K562 (cell line): Measurements from ENCODE around the gene ELP5. TPM values are rescaled to one million over a fixed set of nuclear protein-coding genes. Genes with fewer than 3 reads are reported as not detected.

Experiments used
- ATAC-seq: fragments of 200-7000 bp; cut with Tn5 transposase; 3 replicates; pipeline ENCODE4 v1.9.1; 2020; ENCODE audit warnings: moderate library complexity
- BruUV-seq: library from RNA; stranded (reverse); fragments of 400-500 nt; replicated peaks from 2 replicates; lab custom pipeline; 2021; lab: Mats Ljungman, UMichigan
- CTCF ChIA-PET: fragments of 300-600 bp; formaldehyde crosslinking; extraction: SDS; loops from one replicate; lab custom pipeline; 2021; ENCODE audit warnings: low intra/inter-chr PET ratio; lab: Yijun Ruan, JAX
- POLR2A ChIA-PET: fragments of 300-600, 350-650 bp; sonication (Branson Sonifier 250); formaldehyde crosslinking; extraction: SDS; loops from one replicate; lab custom pipeline; 2021; ENCODE audit warnings: antibody characterized with exemption, inconsistent platforms; lab: Yijun Ruan, JAX
- DNase-seq, 4 experiments: peaks; one replicate each; pipeline versions ENCODE4 v3.0.0 to v3.0.0-alpha.2; 2011 to 2018; ENCODE audit warnings: low spot score in 3 of 4, mixed read lengths in 3 of 4; ENCODE audit errors: extremely low read depth in 1 of 4
- FAIRE-seq: peaks from 2 replicates; lab custom pipeline; 2011; peaks lifted over from hg19 to GRCh38; lab: Jason Lieb, UNC
- H2AFZ ChIP-seq: 2 replicates; pipeline ENCODE4 v1.6.0; 2011; ENCODE audit warnings: low read depth, low read length, control low read depth, inconsistent platforms
- H3K27ac ChIP-seq: fragments of 200-600 bp; 3 replicates; pipeline ENCODE4 v1.8.0; 2011; ENCODE audit warnings: low read depth, mild to moderate bottlenecking, control low read depth, inconsistent platforms, low read length, moderate library complexity, mixed read lengths; ENCODE audit errors: extremely low read depth
- H3K27me3 ChIP-seq, 2 experiments: fragments of 300-600 bp in 1 of 2; 2 replicates in 1 of 2; 3 replicates in 1 of 2; pipeline versions ENCODE4 v1.6.0 to v1.8.0; 2011; ENCODE audit warnings: inconsistent platforms in 2 of 2, low read length in 2 of 2, mild to moderate bottlenecking in 1 of 2, mixed read lengths in 1 of 2, moderate library complexity in 1 of 2; ENCODE audit not compliant: control insufficient read depth in 2 of 2, insufficient read depth in 2 of 2
- H3K36me3 ChIP-seq: fragments of 300-600 bp; 3 replicates; pipeline ENCODE4 v1.8.0; 2011; ENCODE audit warnings: mild to moderate bottlenecking, low read length, inconsistent platforms; ENCODE audit not compliant: control insufficient read depth, insufficient read depth
- H3K4me1 ChIP-seq, 2 experiments: fragments of 200-600 bp in 1 of 2; replicated peaks in 1 of 2; 2 replicates in 1 of 2; 3 replicates in 1 of 2; pipeline versions ENCODE4 v1.5.1 to v1.8.0; 2011; ENCODE audit warnings: inconsistent platforms in 2 of 2, low read length in 2 of 2, mild to moderate bottlenecking in 1 of 2, mixed read lengths in 1 of 2, moderate library complexity in 1 of 2; ENCODE audit not compliant: control insufficient read depth in 2 of 2, insufficient read depth in 2 of 2
- H3K4me2 ChIP-seq: 2 replicates; pipeline ENCODE4 v1.6.1; 2011; ENCODE audit warnings: low read length, control low read depth, inconsistent platforms, mixed read lengths; ENCODE audit not compliant: insufficient read depth
- H3K4me3 ChIP-seq: fragments of 200-600 bp; sonication (generic), shearing (Covaris generic); 2 replicates; pipeline ENCODE4 v1.5.1; 2016; ENCODE audit warnings: control low read depth, inconsistent platforms
- H3K79me2 ChIP-seq: fragments of 200-600 bp; 3 replicates; pipeline ENCODE4 v1.8.0; 2011; ENCODE audit warnings: low read length, inconsistent platforms; ENCODE audit not compliant: control insufficient read depth, insufficient read depth
- H3K9ac ChIP-seq, 2 experiments: 2 replicates each; pipeline versions ENCODE4 v1.6.0 to v1.6.1; 2011; ENCODE audit warnings: low read depth in 2 of 2, low read length in 2 of 2, control low read depth in 1 of 2, inconsistent platforms in 1 of 2, mild to moderate bottlenecking in 1 of 2, mixed read lengths in 1 of 2; ENCODE audit not compliant: insufficient read depth in 1 of 2
- H3K9me1 ChIP-seq: one replicate; pipeline ENCODE4 v1.6.0; 2011; ENCODE audit warnings: inconsistent platforms, mild to moderate bottlenecking, low read length, moderate library complexity; ENCODE audit not compliant: control insufficient read depth, insufficient read depth
- H3K9me3 ChIP-seq: replicated peaks from 2 replicates; pipeline ENCODE4 v1.5.1; 2011; ENCODE audit warnings: low read depth, low read length, inconsistent platforms; ENCODE audit not compliant: control insufficient read depth, insufficient read depth
- H4K20me1 ChIP-seq: replicated peaks from 2 replicates; pipeline ENCODE4 v1.6.1; 2011; ENCODE audit warnings: low read length, inconsistent platforms, mixed read lengths; ENCODE audit not compliant: control insufficient read depth, insufficient read depth
- CEBPZ ChIP-seq: fragments of 150-350 bp; IDR thresholded peaks from 2 replicates; pipeline ENCODE4 v1.6.1; 2014; ENCODE audit warnings: low read depth, mild to moderate bottlenecking, low read length, borderline replicate concordance
- MNT ChIP-seq, 2 experiments: fragments of 450-650 bp; conservative IDR thresholded peaks; 2 replicates each; pipeline ENCODE4 v1.6.1; 2017; ENCODE audit warnings: mild to moderate bottlenecking in 2 of 2, moderate library complexity in 2 of 2
- OTX1 ChIP-seq: fragments of 450-650 bp; formaldehyde crosslinking; IDR thresholded peaks from 2 replicates; pipeline ENCODE4 v1.4.0; 2022; ENCODE audit warnings: mild to moderate bottlenecking
- SFPQ ChIP-seq: fragments of 200-400 bp; formaldehyde crosslinking; IDR thresholded peaks from 2 replicates; pipeline ENCODE4 v1.6.1; 2017; ENCODE audit warnings: mild to moderate bottlenecking, low read depth, low read length, moderate library complexity
- SMARCA4 ChIP-seq: fragments of 450-650 bp; IDR thresholded peaks from 2 replicates; pipeline ENCODE4 v1.6.1; 2016
- SRSF7 ChIP-seq: fragments of 200-400 bp; formaldehyde crosslinking; optimal IDR thresholded peaks from 2 replicates; pipeline ENCODE3; 2017; ENCODE audit warnings: mild to moderate bottlenecking, low read depth, low read length
- TAF7 ChIP-seq: fragments of 450-650 bp; IDR thresholded peaks from 2 replicates; pipeline ENCODE4 v1.6.1; 2016; ENCODE audit warnings: missing genetic modification characterization, missing compliant biosample characterization
- WGBS: fragments of 100-300 bp; shearing (Covaris generic); methylation state at CpG from one replicate; pipeline ENCODE4 v1.1.6; 2016; ENCODE audit warnings: low coverage, mixed read lengths; ENCODE audit not compliant: insufficient coverage; ENCODE audit errors: missing lambda C conversion rate; 5-methylcytosine and 5-hydroxymethylcytosine counted together
- in situ Hi-C: fragments of 300-500 bp; cut with MboI; formaldehyde crosslinking; loops from 4 replicates; pipeline ENCODE4 v1.15.0; 2018; ENCODE audit warnings: inconsistent platforms, mixed read lengths
- intact Hi-C: fragments of 100-400 bp; cut with micrococcal nuclease; formaldehyde crosslinking; loops from 2 replicates; pipeline ENCODE4 v1.14.2; 2022
- polyA plus RNA-seq, 8 experiments: library from polyadenylated mRNA; depleted of rRNA in 4 of 8; stranded (reverse) in 5 of 8; unstranded in 3 of 8; fragments of >200 nt; fragmentation: Nextera tagmentation in 2 of 8; fragmentation: Illumina TruSeq in 1 of 8; extraction: Ambion mirVana in 2 of 8; extraction: Trizol in 1 of 8; gene quantifications; 2 replicates each; pipeline versions ENCODE4 v1.2.1 to v1.2.3, GENCODE V29; 2011 to 2014; ENCODE audit warnings: inconsistent platforms in 1 of 8, missing spikeins in 1 of 8
- total RNA-seq, 7 experiments: library from RNA; depleted of rRNA in 6 of 7; stranded (reverse); fragments of >200 nt in 6 of 7; fragmentation: Illumina TruSeq in 2 of 7; extraction: Trizol in 2 of 7; gene quantifications; 2 replicates each; pipeline versions ENCODE4 v1.2.1 to v1.2.3, GENCODE V29; 2011 to 2021; ENCODE audit warnings: low replicate concordance in 1 of 7
- TF ChIP-seq, protein P1 (sequence below): fragments of 250-450 bp; sonication (Bioruptor Pico); IDR thresholded peaks from 2 replicates; pipeline ENCODE4 v1.4.0; 2020; ENCODE audit warnings: borderline replicate concordance
- TF ChIP-seq, protein P2 (sequence below): IDR thresholded peaks from 3 replicates; pipeline ENCODE4 v1.6.1; 2011; ENCODE audit warnings: borderline replicate concordance, mild to moderate bottlenecking; ENCODE audit not compliant: insufficient read length, insufficient read depth
- TF ChIP-seq, protein P3 (sequence below): fragments of 450-650 bp; formaldehyde crosslinking; IDR thresholded peaks from 2 replicates; pipeline ENCODE4 v1.4.0; 2020; ENCODE audit warnings: mild to moderate bottlenecking, moderate library complexity

Gene ELP5
- total and polyA plus RNA-seq, 9 of the 15 experiments (the other 6 are each of a cell fraction or from before 2014, with no cell fraction given), result 25.7 to 77.9 (median 52.9) TPM

GRCh38 chr17:7240375-7240774 lies 11.6 kb upstream of the ELP5 start:
- in situ Hi-C loops, result no loop called here
- Histone ChIP-seq H3K79me2 (peaks cover 64% of the 10 kb centered on the region), H3K9ac (peak overlapping the region; percentile 80 to 97; a peak in 3 of 4 replicates), H3K9me1 (no peaks in the 10 kb centered on the region), H2AFZ (no peak overlapping the region), H3K9me3 (no peaks in the 10 kb centered on the region), H3K36me3 (peaks cover 53% of the 10 kb centered on the region; the same call in 2 of the 3 replicates), H3K27ac (peak overlapping the region; percentile 98), H3K4me1 (peaks cover 34 to 39% of the 10 kb centered on the region in 2 experiments; a peak in 4 of 5 replicates), H4K20me1 (peaks cover 5% of the 10 kb centered on the region; the same call in 1 of the 2 replicates), H3K27me3 (no peaks in the 10 kb centered on the region), H3K4me2 (peak overlapping the region; percentile 88), H3K4me3 (peak overlapping the region; percentile 68)
- ATAC-seq (no peak), FAIRE-seq (peak; percentile 57), DNase-seq (no peak)
- ChIA-PET POLR2A (interaction anchor here (1.1 to 3.6 kb wide), 2 partner anchors 11 to 24 kb away, joined by 3 to 16 read pairs; partner anchors contain the start of genes CTDNEP1 and ELP5), CTCF (no interaction called here)
- no TSS peak for BruUV-seq
- WGBS, result 17% methylated on average over 4 of the region's 4 CpGs
- intact Hi-C loops, result no loop called here
- TF ChIP-seq OTX1 (CRISPR knock-in tag) (no peak), CEBPZ (no peak), MNT (conservative IDR thresholded peaks at IDR 0.05) (no peak), SMARCA4 (no peak), SRSF7 (no peak), TAF7 (no peak), SFPQ (no peak)
- TF ChIP-seq, protein P1, sequence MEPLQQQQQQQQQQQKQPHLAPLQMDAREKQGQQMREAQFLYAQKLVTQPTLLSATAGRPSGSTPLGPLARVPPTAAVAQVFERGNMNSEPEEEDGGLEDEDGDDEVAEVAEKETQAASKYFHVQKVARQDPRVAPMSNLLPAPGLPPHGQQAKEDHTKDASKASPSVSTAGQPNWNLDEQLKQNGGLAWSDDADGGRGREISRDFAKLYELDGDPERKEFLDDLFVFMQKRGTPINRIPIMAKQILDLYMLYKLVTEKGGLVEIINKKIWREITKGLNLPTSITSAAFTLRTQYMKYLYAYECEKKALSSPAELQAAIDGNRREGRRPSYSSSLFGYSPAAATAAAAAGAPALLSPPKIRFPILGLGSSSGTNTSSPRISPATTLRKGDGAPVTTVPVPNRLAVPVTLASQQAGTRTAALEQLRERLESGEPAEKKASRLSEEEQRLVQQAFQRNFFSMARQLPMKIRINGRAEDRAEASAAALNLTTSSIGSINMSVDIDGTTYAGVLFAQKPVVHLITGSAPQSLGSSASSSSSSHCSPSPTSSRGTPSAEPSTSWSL (CRISPR knock-in tag), result no peak
- TF ChIP-seq, protein P2, sequence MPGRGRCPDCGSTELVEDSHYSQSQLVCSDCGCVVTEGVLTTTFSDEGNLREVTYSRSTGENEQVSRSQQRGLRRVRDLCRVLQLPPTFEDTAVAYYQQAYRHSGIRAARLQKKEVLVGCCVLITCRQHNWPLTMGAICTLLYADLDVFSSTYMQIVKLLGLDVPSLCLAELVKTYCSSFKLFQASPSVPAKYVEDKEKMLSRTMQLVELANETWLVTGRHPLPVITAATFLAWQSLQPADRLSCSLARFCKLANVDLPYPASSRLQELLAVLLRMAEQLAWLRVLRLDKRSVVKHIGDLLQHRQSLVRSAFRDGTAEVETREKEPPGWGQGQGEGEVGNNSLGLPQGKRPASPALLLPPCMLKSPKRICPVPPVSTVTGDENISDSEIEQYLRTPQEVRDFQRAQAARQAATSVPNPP, result no peak
- TF ChIP-seq, protein P3, sequence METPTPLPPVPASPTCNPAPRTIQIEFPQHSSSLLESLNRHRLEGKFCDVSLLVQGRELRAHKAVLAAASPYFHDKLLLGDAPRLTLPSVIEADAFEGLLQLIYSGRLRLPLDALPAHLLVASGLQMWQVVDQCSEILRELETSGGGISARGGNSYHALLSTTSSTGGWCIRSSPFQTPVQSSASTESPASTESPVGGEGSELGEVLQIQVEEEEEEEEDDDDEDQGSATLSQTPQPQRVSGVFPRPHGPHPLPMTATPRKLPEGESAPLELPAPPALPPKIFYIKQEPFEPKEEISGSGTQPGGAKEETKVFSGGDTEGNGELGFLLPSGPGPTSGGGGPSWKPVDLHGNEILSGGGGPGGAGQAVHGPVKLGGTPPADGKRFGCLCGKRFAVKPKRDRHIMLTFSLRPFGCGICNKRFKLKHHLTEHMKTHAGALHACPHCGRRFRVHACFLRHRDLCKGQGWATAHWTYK (CRISPR knock-in tag), result no peak
